Immature natural killer cell (primary cell): ENCODE results near the gene ATP8B1. TPM values are rescaled to one million over a fixed set of nuclear protein-coding genes. Genes with fewer than 3 reads are reported as not detected.
A peak's percentile ranks its signal among the peaks of the same experiment; 100 is the strongest.
"Not testable (repeated sequence)": the region's sequence is repeated elsewhere in the genome, so short reads cannot be mapped to it uniquely, and the experiment has no call there.

Source experiments
- DNase-seq, 3 donors: peaks; one replicate each; pipeline ENCODE4 v3.0.0; 2022; ENCODE audit warnings: mixed read lengths in 1 of 3
- H3K27ac Mint-ChIP-seq, 6 donors: one replicate each; pipeline ENCODE4 v1.8.0; 2020; ENCODE audit warnings: mixed read lengths in 6 of 6, mild to moderate bottlenecking in 5 of 6, inconsistent platforms in 4 of 6, moderate library complexity in 3 of 6
- H3K27me3 Mint-ChIP-seq, 3 donors: one replicate each; pipeline ENCODE4 v1.8.0; 2020 to 2021; ENCODE audit warnings: low read depth in 3 of 3, mild to moderate bottlenecking in 3 of 3, mixed read lengths in 3 of 3, moderate library complexity in 3 of 3, inconsistent platforms in 1 of 3
- H3K36me3 Mint-ChIP-seq, 3 donors: one replicate each; pipeline ENCODE4 v1.8.0; 2020; ENCODE audit warnings: mixed read lengths in 3 of 3, inconsistent platforms in 2 of 3, mild to moderate bottlenecking in 2 of 3
- H3K4me1 Mint-ChIP-seq, 2 donors: one replicate each; pipeline ENCODE4 v1.8.0; 2020; ENCODE audit warnings: inconsistent platforms in 2 of 2, mild to moderate bottlenecking in 2 of 2, mixed read lengths in 2 of 2, moderate library complexity in 1 of 2
- H3K4me3 Mint-ChIP-seq, 5 donors: one replicate each; pipeline ENCODE4 v1.8.0; 2020; ENCODE audit warnings: mild to moderate bottlenecking in 5 of 5, mixed read lengths in 5 of 5, inconsistent platforms in 3 of 5, moderate library complexity in 3 of 5
- H3K9me3 Mint-ChIP-seq, 6 donors: one replicate each; pipeline ENCODE4 v1.8.0; 2020; ENCODE audit warnings: mild to moderate bottlenecking in 6 of 6, mixed read lengths in 6 of 6, inconsistent platforms in 4 of 6, moderate library complexity in 3 of 6
- polyA plus RNA-seq, 3 donors: library from polyadenylated mRNA; unstranded; fragments of 300-500 nt; fragmentation: Illumina TruSeq; gene quantifications; one replicate each; pipeline ENCODE4 v1.2.3, GENCODE V29; 2021

ATP8B1 gene
- polyA plus RNA-seq, 3 donors from 2014 or later = 0.55 TPM; not detected in 2

GRCh38 chr18:57737400-57738060, 65.6 kb downstream of the ATP8B1 start:
- Mint-ChIP-seq H3K9me3 (peaks cover 0 to 10% (median 2%) of the 10 kb centered on the region in 6 donors), H3K4me3 (no peak overlapping the region), H3K36me3 (peaks cover 25 to 30% (median 28%) of the 10 kb centered on the region in 3 donors), H3K4me1 (no peaks in the 10 kb centered on the region), H3K27me3 (peaks cover 0 to 4% (median 0%) of the 10 kb centered on the region in 3 donors), H3K27ac (no peak overlapping the region)
- DNase-seq = no peak

GRCh38 chr18:57735042-57735441, 68.1 kb downstream of the ATP8B1 start:
- Mint-ChIP-seq H3K36me3 (peaks cover 25 to 30% (median 28%) of the 10 kb centered on the region in 3 donors), H3K9me3 (peaks cover 0 to 15% (median 3%) of the 10 kb centered on the region in 6 donors)

GRCh38 chr18:57733861-57734260, 69.3 kb downstream of the ATP8B1 start:
- H3K27me3 Mint-ChIP-seq = no peaks in the 10 kb centered on the region
- no peak overlapping the region for H3K4me3 Mint-ChIP-seq
- no peaks in the 10 kb centered on the region for H3K4me1 Mint-ChIP-seq
- DNase-seq = no peak
- no peak overlapping the region for H3K27ac Mint-ChIP-seq
- peaks cover 0 to 20% (median 2%) of the 10 kb centered on the region in 6 donors for H3K9me3 Mint-ChIP-seq
- H3K36me3 Mint-ChIP-seq = peaks cover 19 to 25% (median 23%) of the 10 kb centered on the region in 3 donors

More at GRCh38 chr18:57735042-57735441, 68.1 kb downstream of the ATP8B1 start:
- H3K4me1 Mint-ChIP-seq, H3K4me3 Mint-ChIP-seq, H3K27ac Mint-ChIP-seq, H3K27me3 Mint-ChIP-seq, DNase-seq: not testable (repeated sequence)

- H3K9me3 Mint-ChIP-seq = peaks cover 19 to 51% (median 25%) of the 10 kb centered on the region in 6 donors
- peaks cover 0 to 4% (median 0%) of the 10 kb centered on the region in 3 donors for H3K27me3 Mint-ChIP-seq
- no peak for DNase-seq
- peaks cover 5 to 13% (median 5%) of the 10 kb centered on the region in 3 donors for H3K36me3 Mint-ChIP-seq
- no peaks in the 10 kb centered on the region for H3K4me1 Mint-ChIP-seq
- H3K4me3 Mint-ChIP-seq = no peak overlapping the region
- no peak overlapping the region for H3K27ac Mint-ChIP-seq
Observed at GRCh38 chr18:57730146-57730545, 73.0 kb downstream of the ATP8B1 start.

- no peak for DNase-seq
- H3K9me3 Mint-ChIP-seq = peaks cover 19 to 49% (median 25%) of the 10 kb centered on the region in 6 donors
- peaks cover 0 to 4% (median 0%) of the 10 kb centered on the region in 3 donors for H3K27me3 Mint-ChIP-seq
- H3K27ac Mint-ChIP-seq = no peak overlapping the region
- H3K4me1 Mint-ChIP-seq = no peaks in the 10 kb centered on the region
- no peak overlapping the region for H3K4me3 Mint-ChIP-seq
- H3K36me3 Mint-ChIP-seq = peaks cover 0 to 8% (median 3%) of the 10 kb centered on the region in 3 donors
Observed at GRCh38 chr18:57728941-57729511, 74.1 kb downstream of the ATP8B1 start.

GRCh38 chr18:57727952-57728807, 74.9 kb downstream of the ATP8B1 start:
- Mint-ChIP-seq H3K4me3 (peak overlapping the region in 2 of 5 donors; percentile 3 to 16), H3K27ac (no peak overlapping the region)

GRCh38 chr18:57719211-57719935, 83.7 kb downstream of the ATP8B1 start:
- not testable (repeated sequence) for H3K27me3 Mint-ChIP-seq, DNase-seq, H3K4me3 Mint-ChIP-seq

More at GRCh38 chr18:57727952-57728807, 74.9 kb downstream of the ATP8B1 start:
- no peak for DNase-seq
- Mint-ChIP-seq H3K9me3 (peaks cover 19 to 49% (median 25%) of the 10 kb centered on the region in 6 donors), H3K4me1 (no peaks in the 10 kb centered on the region), H3K27me3 (peaks cover 0 to 4% (median 0%) of the 10 kb centered on the region in 3 donors), H3K36me3 (peaks cover 0 to 8% (median 3%) of the 10 kb centered on the region in 3 donors)

GRCh38 chr18:57716549-57716948, 86.6 kb downstream of the ATP8B1 start:
- Mint-ChIP-seq H3K9me3 (peaks cover 24 to 43% (median 39%) of the 10 kb centered on the region in 6 donors), H3K27me3 (peaks cover 0 to 3% (median 0%) of the 10 kb centered on the region in 3 donors), H3K27ac (no peak overlapping the region), H3K4me1 (peaks cover 3 to 17% of the 10 kb centered on the region in 2 donors), H3K36me3 (peaks cover 5 to 15% (median 10%) of the 10 kb centered on the region in 3 donors), H3K4me3 (no peak overlapping the region)
- DNase-seq = no peak

More at GRCh38 chr18:57719211-57719935, 83.7 kb downstream of the ATP8B1 start:
- H3K27ac Mint-ChIP-seq = not testable (repeated sequence)
- Mint-ChIP-seq H3K9me3 (peaks cover 22 to 42% (median 37%) of the 10 kb centered on the region in 6 donors), H3K4me1 (peaks cover 3 to 17% of the 10 kb centered on the region in 2 donors), H3K36me3 (peaks cover 5 to 15% (median 10%) of the 10 kb centered on the region in 3 donors)

- Mint-ChIP-seq H3K4me1 (peaks cover 3 to 17% of the 10 kb centered on the region in 2 donors), H3K27ac (no peak overlapping the region), H3K36me3 (peaks cover 5 to 15% (median 10%) of the 10 kb centered on the region in 3 donors), H3K9me3 (peaks cover 24 to 43% (median 39%) of the 10 kb centered on the region in 6 donors), H3K27me3 (peaks cover 0 to 3% (median 0%) of the 10 kb centered on the region in 3 donors), H3K4me3 (no peak overlapping the region)
- DNase-seq = no peak
Observed at GRCh38 chr18:57715671-57716070, 87.4 kb downstream of the ATP8B1 start.

- H3K9me3 Mint-ChIP-seq = peaks cover 26 to 43% (median 39%) of the 10 kb centered on the region in 6 donors
- H3K27me3 Mint-ChIP-seq = peaks cover 0 to 3% (median 0%) of the 10 kb centered on the region in 3 donors
- no peak for DNase-seq
- no peak overlapping the region for H3K27ac Mint-ChIP-seq
- H3K36me3 Mint-ChIP-seq = peaks cover 5 to 15% (median 10%) of the 10 kb centered on the region in 3 donors
- H3K4me1 Mint-ChIP-seq = peaks cover 3 to 22% of the 10 kb centered on the region in 2 donors
- H3K4me3 Mint-ChIP-seq = no peak overlapping the region
Observed at GRCh38 chr18:57715073-57715472, 88.0 kb downstream of the ATP8B1 start.

- H3K27me3 Mint-ChIP-seq = no peaks in the 10 kb centered on the region
- H3K9me3 Mint-ChIP-seq = peaks cover 7 to 11% (median 10%) of the 10 kb centered on the region in 6 donors
- H3K4me3 Mint-ChIP-seq = no peak overlapping the region
- H3K4me1 Mint-ChIP-seq = peaks cover 2 to 35% of the 10 kb centered on the region in 2 donors
- H3K27ac Mint-ChIP-seq = no peak overlapping the region
- no peak for DNase-seq
- peaks cover 5 to 9% (median 5%) of the 10 kb centered on the region in 3 donors for H3K36me3 Mint-ChIP-seq
Observed at GRCh38 chr18:57710226-57710625, 92.9 kb downstream of the ATP8B1 start.

GRCh38 chr18:57709335-57709734, 93.8 kb downstream of the ATP8B1 start:
- DNase-seq = no peak
- no peak overlapping the region for H3K4me3 Mint-ChIP-seq
- H3K27me3 Mint-ChIP-seq = no peaks in the 10 kb centered on the region
- H3K27ac Mint-ChIP-seq = no peak overlapping the region
- H3K4me1 Mint-ChIP-seq = peaks cover 2 to 31% of the 10 kb centered on the region in 2 donors
- peaks cover 0 to 4% (median 3%) of the 10 kb centered on the region in 6 donors for H3K9me3 Mint-ChIP-seq
- peaks cover 0 to 4% (median 0%) of the 10 kb centered on the region in 3 donors for H3K36me3 Mint-ChIP-seq

- peaks cover 0 to 4% (median 0%) of the 10 kb centered on the region in 3 donors for H3K36me3 Mint-ChIP-seq
- H3K4me3 Mint-ChIP-seq = no peak overlapping the region
- no peaks in the 10 kb centered on the region for H3K27me3 Mint-ChIP-seq
- peaks cover 0 to 3% (median 0%) of the 10 kb centered on the region in 6 donors for H3K9me3 Mint-ChIP-seq
- peaks cover 2 to 31% of the 10 kb centered on the region in 2 donors for H3K4me1 Mint-ChIP-seq
- no peak overlapping the region for H3K27ac Mint-ChIP-seq
- DNase-seq = no peak
Observed at GRCh38 chr18:57708288-57708687, 94.8 kb downstream of the ATP8B1 start.
